Effector memory CD4-positive, alpha-beta T cell (primary cell): ENCODE results near the gene LGALS3.

Source experiments
- DNase-seq, 3 donors: peaks; one replicate each; pipeline ENCODE4 v3.0.0-alpha.2; 2020
- H3K27ac ChIP-seq: 2 replicates; pipeline ENCODE4 v1.7.0; 2013; ENCODE audit warnings: mild to moderate bottlenecking, low read length, moderate library complexity; ENCODE audit not compliant: insufficient read depth, poor library complexity, severe bottlenecking
- H3K27me3 ChIP-seq: replicated peaks from 2 replicates; pipeline ENCODE4 v1.7.0; 2013; ENCODE audit warnings: mild to moderate bottlenecking, low read length; ENCODE audit not compliant: insufficient read depth, control insufficient read depth, poor library complexity, severe bottlenecking
- H3K36me3 ChIP-seq: 2 replicates; pipeline ENCODE4 v1.7.0; 2013; ENCODE audit warnings: mild to moderate bottlenecking, low read length, moderate library complexity; ENCODE audit not compliant: control insufficient read depth, insufficient read depth
- H3K4me1 ChIP-seq: 2 replicates; pipeline ENCODE4 v1.7.0; 2013; ENCODE audit warnings: low read length, mild to moderate bottlenecking; ENCODE audit not compliant: control insufficient read depth, insufficient read depth, poor library complexity, severe bottlenecking
- H3K4me3 ChIP-seq: 2 replicates; pipeline ENCODE4 v1.7.0; 2013; ENCODE audit warnings: low read length, low read depth, mild to moderate bottlenecking; ENCODE audit not compliant: insufficient read depth, poor library complexity, severe bottlenecking
- H3K9me3 ChIP-seq: 2 replicates; pipeline ENCODE4 v1.7.0; 2013; ENCODE audit warnings: mild to moderate bottlenecking, low read length, moderate library complexity; ENCODE audit not compliant: control insufficient read depth

LGALS3 gene

DNA sequence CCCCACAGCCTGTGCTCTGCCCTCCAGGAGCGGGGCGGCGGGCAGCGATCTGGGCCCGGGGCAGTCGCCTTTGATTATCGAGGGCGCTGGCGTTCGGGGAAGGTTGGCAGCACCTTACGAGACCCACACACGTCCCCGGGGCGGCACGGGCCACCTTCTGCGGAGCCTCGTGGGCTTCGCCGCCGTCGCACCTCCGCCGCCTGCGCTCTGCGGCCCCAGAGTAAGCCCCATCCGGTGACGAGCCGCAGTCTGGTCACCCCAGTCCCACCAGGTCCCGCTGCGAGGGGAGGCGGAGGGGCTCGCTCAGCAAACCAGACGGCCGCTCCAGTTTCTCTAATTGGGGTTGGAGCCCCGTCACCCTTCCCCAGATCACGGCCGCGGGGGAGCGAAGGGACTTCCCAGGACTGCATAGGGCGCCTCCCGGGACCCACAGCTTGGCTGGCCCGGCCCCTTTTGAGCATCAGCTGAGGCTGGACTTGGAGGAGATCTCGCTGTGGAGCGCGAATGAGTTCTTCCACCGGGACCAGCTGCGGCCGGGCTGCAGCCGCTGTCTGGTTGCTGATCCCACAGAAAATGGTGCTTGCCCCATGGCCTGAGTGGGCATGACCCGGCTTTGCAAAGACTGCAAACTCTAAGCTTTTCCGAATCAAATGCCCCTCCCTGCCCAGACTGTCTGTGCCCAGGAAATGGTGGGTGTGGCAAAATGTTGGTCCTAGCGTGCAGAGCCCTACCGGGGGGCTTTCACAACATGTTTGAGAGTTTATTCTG, 560 bp downstream of the LGALS3 start:
- H3K36me3 ChIP-seq = peaks cover 2% of the 10 kb centered on the region
- H3K9me3 ChIP-seq = no peaks in the 10 kb centered on the region
- DNase-seq = peak; percentile 47 to 68 (median 52)
- peak overlapping the region; percentile 64 for H3K27ac ChIP-seq
- H3K27me3 ChIP-seq = peaks cover 3% of the 10 kb centered on the region
- H3K4me1 ChIP-seq = peaks cover 8% of the 10 kb centered on the region
- H3K4me3 ChIP-seq = peak overlapping the region; percentile 69

- Histone ChIP-seq H3K4me1 (peaks cover 8% of the 10 kb centered on the region), H3K27ac (peak overlapping the region; percentile 8), H3K9me3 (no peaks in the 10 kb centered on the region), H3K4me3 (peak overlapping the region; percentile 69), H3K36me3 (peaks cover 2% of the 10 kb centered on the region), H3K27me3 (peaks cover 3% of the 10 kb centered on the region)
- no peak for DNase-seq
Observed at GRCh38 chr14:55130196-55130550, 1.1 kb downstream of the LGALS3 start.

GRCh38 chr14:55131370-55132137, 2.5 kb downstream of the LGALS3 start:
- H3K27ac ChIP-seq = no peak overlapping the region
- peaks cover 2% of the 10 kb centered on the region for H3K36me3 ChIP-seq
- H3K4me1 ChIP-seq = peaks cover 3% of the 10 kb centered on the region
- no peak overlapping the region for H3K4me3 ChIP-seq
- peaks cover 3% of the 10 kb centered on the region for H3K27me3 ChIP-seq
- H3K9me3 ChIP-seq = no peaks in the 10 kb centered on the region
- DNase-seq = peak in 1 of 3 donors; percentile 8

DNA sequence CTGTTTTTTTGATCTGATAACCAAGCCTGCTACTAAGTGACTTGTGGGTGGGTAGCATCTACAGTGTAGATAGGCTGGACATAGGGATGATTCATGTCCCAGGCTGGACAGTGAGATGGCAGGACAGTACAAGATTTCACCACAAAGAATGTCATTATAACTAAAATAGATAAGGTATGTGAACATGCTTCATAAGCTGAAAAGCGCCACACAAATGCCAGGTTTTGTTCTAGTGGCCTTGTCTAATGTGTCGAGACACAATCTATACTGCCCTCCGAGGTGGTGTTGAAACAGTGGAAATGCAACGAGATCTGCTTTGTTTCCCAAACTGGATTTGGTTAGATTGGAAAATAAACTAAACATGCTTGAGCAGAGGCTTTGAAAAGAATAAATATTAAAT, 4.4 kb downstream of the LGALS3 start:
- Histone ChIP-seq H3K36me3 (no peaks in the 10 kb centered on the region), H3K27me3 (peaks cover 3% of the 10 kb centered on the region), H3K27ac (no peak overlapping the region), H3K4me3 (no peak overlapping the region), H3K4me1 (peaks cover 3% of the 10 kb centered on the region), H3K9me3 (no peaks in the 10 kb centered on the region)
- no peak for DNase-seq

DNA sequence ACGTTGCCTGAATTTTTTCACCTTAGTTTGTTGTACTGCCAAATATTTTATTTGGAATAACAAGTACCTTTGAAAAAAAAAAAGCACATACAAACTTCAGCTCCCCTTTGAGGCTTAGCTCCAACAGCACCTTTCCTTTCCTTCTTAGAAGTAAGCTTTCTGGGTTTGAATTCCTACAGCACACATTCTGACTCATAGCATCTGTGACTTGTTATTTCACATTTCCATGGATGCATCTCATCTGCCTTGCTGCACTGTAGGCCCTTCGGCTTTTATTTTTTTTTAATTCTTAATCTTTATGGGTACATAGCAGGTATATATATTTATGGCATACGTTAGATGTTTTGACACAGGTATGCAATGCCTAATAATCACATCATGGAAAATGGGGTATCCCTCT, 7.2 kb downstream of the LGALS3 start:
- no peaks in the 10 kb centered on the region for H3K4me1 ChIP-seq
- no peak overlapping the region for H3K4me3 ChIP-seq
- H3K27ac ChIP-seq = no peak overlapping the region
- H3K27me3 ChIP-seq = no peaks in the 10 kb centered on the region
- H3K9me3 ChIP-seq = no peaks in the 10 kb centered on the region
- no peak for DNase-seq
- peaks cover 4% of the 10 kb centered on the region for H3K36me3 ChIP-seq

- DNase-seq = no peak
- Histone ChIP-seq H3K27ac (no peak overlapping the region), H3K4me3 (no peak overlapping the region), H3K36me3 (peaks cover 4% of the 10 kb centered on the region), H3K4me1 (no peaks in the 10 kb centered on the region), H3K27me3 (no peaks in the 10 kb centered on the region), H3K9me3 (no peaks in the 10 kb centered on the region)
Observed at GRCh38 chr14:55136885-55137786, 8.1 kb downstream of the LGALS3 start.

DNA sequence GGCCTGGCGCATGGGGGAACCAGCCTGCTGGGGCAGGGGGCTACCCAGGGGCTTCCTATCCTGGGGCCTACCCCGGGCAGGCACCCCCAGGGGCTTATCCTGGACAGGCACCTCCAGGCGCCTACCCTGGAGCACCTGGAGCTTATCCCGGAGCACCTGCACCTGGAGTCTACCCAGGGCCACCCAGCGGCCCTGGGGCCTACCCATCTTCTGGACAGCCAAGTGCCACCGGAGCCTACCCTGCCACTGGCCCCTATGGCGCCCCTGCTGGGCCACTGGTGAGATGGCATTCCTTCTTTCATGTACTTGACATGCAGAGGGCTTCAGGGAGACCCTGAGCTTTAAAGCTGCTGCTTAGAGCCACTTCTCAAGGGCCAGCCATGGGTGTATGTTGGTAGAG, 9.0 kb downstream of the LGALS3 start:
- peaks cover 4% of the 10 kb centered on the region for H3K36me3 ChIP-seq
- no peak overlapping the region for H3K27ac ChIP-seq
- H3K4me3 ChIP-seq = no peak overlapping the region
- H3K4me1 ChIP-seq = no peaks in the 10 kb centered on the region
- no peak for DNase-seq
- H3K27me3 ChIP-seq = no peaks in the 10 kb centered on the region
- no peaks in the 10 kb centered on the region for H3K9me3 ChIP-seq

GRCh38 chr14:55139141-55139540, 10.1 kb downstream of the LGALS3 start:
- Histone ChIP-seq H3K27me3 (no peaks in the 10 kb centered on the region), H3K4me1 (no peaks in the 10 kb centered on the region), H3K4me3 (no peak overlapping the region), H3K36me3 (peaks cover 4% of the 10 kb centered on the region), H3K9me3 (no peaks in the 10 kb centered on the region), H3K27ac (no peak overlapping the region)
- DNase-seq = no peak

DNA sequence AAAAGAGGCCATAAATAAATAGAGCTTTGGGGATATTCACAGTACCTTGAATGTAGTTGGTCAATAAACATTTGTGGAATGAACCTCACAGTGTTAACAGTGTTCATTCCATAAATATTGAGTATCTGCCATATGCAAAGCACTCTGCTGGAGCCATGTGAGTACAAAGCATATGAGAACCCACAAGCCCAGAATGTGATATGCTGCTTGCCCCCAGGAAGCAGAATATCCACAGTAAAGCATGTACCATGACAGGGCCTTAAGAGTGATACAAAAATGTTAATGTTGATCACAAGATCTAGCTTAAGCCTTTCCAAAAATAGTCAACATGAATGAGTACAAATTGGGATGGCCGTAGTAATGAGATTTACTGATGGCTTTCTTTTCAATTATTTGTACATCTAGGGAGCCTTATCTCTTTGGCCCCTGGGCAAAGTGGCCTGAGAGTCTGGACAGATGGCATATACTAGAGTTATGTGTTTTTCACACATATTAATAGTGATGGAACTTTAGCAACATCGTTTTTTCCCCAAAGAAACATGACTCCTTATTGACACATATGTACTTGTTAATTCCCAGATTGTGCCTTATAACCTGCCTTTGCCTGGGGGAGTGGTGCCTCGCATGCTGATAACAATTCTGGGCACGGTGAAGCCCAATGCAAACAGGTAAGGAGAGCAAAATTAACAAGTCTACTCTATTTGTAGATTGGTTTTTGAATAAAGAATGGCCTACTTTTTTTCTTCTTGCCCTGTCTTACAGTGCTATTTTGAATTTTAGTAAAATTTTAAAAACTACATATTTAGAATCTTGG, 10.9 kb downstream of the LGALS3 start:
- Histone ChIP-seq H3K4me3 (no peak overlapping the region), H3K4me1 (no peaks in the 10 kb centered on the region), H3K27ac (no peak overlapping the region), H3K27me3 (no peaks in the 10 kb centered on the region), H3K36me3 (peaks cover 4% of the 10 kb centered on the region), H3K9me3 (no peaks in the 10 kb centered on the region)
- no peak for DNase-seq
